Esophagus (tissue), 2 donors: Measurements from ENCODE around the gene MLLT3. TPM values are rescaled to one million over a fixed set of nuclear protein-coding genes. Genes with fewer than 3 reads are reported as not detected.

ENCODE experiments used
- H3K27ac ChIP-seq, 2 donors: one replicate each; pipeline ENCODE4 v1.5.1; 2013; ENCODE audit warnings: low read depth in 2 of 2, mild to moderate bottlenecking in 2 of 2, inconsistent platforms in 1 of 2, low read length in 1 of 2, moderate library complexity in 1 of 2
- H3K27me3 ChIP-seq, 2 donors: one replicate each; pipeline ENCODE4 v1.6.1; 2013; ENCODE audit warnings: low read length in 2 of 2, control low read depth in 1 of 2, mild to moderate bottlenecking in 1 of 2; ENCODE audit not compliant: insufficient read depth in 2 of 2, control insufficient read depth in 1 of 2
- H3K36me3 ChIP-seq, 2 donors: one replicate each; pipeline ENCODE4 v1.6.1; 2013; ENCODE audit warnings: low read length in 1 of 2; ENCODE audit not compliant: control insufficient read depth in 2 of 2, insufficient read depth in 2 of 2
- H3K4me1 ChIP-seq, 2 donors: one replicate each; pipeline ENCODE4 v1.6.1; 2013; ENCODE audit warnings: low read length in 1 of 2; ENCODE audit not compliant: control insufficient read depth in 2 of 2, insufficient read depth in 2 of 2
- H3K4me3 ChIP-seq, 2 donors: one replicate each; pipeline ENCODE4 v1.5.1; 2013; ENCODE audit warnings: low read length in 2 of 2, mild to moderate bottlenecking in 2 of 2, low read depth in 1 of 2, moderate library complexity in 1 of 2
- H3K9me3 ChIP-seq, 2 donors: one replicate each; pipeline ENCODE4 v1.6.1; 2013; ENCODE audit warnings: mild to moderate bottlenecking in 2 of 2, low read depth in 1 of 2, low read length in 1 of 2, moderate library complexity in 1 of 2; ENCODE audit not compliant: control insufficient read depth in 2 of 2, insufficient read depth in 1 of 2
- WGBS, 2 donors: extraction: QIAGEN DNeasy Blood & Tissue Kit; methylation state at CpG; one replicate each; pipeline ENCODE4 v1.1.7; 2013; 5-methylcytosine and 5-hydroxymethylcytosine counted together
- polyA plus RNA-seq, 2 donors: library from polyadenylated mRNA; stranded (reverse); fragments of 200-250 nt; gene quantifications; one replicate each; pipeline ENCODE4 v1.2.3, GENCODE V29; 2013
- donor health status: healthy with polysubstance abuse.
- donor health status: Bipolar disorder and iron deficiency.

Gene MLLT3
- polyA plus RNA-seq, 2 donors = 4.6 to 5.0 TPM

DNA sequence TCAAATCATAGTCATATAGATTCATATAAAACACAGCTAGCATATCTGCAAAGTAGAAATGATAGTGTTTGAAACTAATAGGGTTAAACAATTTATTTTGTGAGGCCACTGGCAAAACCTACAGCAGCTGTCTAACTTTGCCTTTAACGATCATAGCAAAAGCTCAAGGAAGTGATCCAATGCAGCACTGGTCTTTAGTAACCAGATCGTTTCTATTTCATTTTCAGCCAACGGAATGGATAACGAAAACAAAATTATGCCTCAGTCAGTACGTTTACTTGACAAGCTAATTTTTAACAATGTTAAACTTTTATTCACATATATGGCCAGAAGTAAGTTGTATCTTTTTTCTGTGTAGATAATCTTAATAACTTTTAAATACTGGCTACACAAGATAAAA is 17.7 kb downstream of the MLLT3 start:
- Histone ChIP-seq H3K27me3 (no peaks in the 10 kb centered on the region), H3K4me1 (no peaks in the 10 kb centered on the region), H3K9me3 (no peaks in the 10 kb centered on the region), H3K36me3 (no peaks in the 10 kb centered on the region), H3K27ac (no peak overlapping the region), H3K4me3 (no peak overlapping the region)
- WGBS, 2 donors = 17 to 25% methylated on average over 5 of the region's 5 CpGs

DNA sequence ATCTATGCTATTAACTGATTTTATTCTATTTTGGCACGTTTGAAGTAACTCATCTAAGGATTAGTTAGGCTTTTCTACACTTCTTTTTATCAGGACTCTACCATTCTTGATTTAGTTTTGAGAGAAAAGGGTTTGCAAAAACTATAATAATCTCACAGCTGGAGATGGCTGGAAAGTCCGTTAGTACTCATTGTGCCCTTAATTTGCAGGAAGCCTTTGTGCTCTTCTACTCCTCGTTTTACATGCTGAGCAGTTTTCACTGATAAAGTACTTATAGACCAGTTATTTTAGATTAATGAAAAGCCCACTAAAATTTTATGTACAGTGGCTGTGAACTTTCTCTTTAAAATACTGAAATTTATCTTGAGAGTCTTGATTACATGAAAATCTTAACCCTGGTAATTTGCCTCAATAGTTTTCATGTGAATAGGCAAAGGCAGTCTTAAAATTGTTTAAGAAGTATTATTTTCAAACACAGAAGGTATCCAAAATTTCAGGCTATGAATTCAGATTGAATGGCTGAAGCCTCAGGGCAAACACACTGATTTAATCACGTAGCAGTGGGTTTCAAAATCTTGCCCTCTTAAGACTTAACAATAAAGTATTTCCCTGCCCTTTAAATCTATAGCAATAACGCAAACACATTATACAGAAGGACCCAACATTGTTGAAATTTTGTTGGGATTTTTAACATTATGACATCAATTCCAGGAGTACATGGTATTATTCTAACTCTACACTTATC is 18.6 kb downstream of the MLLT3 start:
- no peaks in the 10 kb centered on the region for H3K4me1 ChIP-seq
- H3K27ac ChIP-seq = no peak overlapping the region
- 67% methylated on average over 5 of the region's 5 CpGs for WGBS, 2 donors

DNA sequence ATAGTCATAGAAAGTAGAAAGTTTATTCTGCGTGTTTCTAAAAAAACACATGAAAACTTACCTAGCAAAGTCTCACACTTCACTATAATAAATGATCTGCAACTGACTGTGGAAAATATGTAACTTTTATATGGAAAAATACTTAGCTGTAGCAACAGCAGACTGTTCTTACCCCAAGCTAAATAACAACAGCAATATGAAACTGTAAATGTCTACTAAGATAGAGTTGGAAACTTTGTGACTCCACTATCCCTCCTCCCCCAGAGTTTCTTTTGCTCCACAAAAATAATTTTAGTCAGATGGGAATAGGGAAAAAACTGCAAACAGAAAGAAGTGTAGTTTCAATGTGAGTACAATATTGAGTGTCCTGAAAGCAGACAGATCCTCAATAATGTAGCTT is 21.0 kb downstream of the MLLT3 start:
- no peak overlapping the region for H3K27ac ChIP-seq
- no peaks in the 10 kb centered on the region for H3K36me3 ChIP-seq

More for the DNA sequence above, 18.6 kb downstream of the MLLT3 start:
- Histone ChIP-seq H3K36me3 (no peaks in the 10 kb centered on the region), H3K27me3 (no peaks in the 10 kb centered on the region), H3K9me3 (no peaks in the 10 kb centered on the region), H3K4me3 (no peak overlapping the region)

GRCh38 chr9:20599195-20599594 is 23.1 kb downstream of the MLLT3 start:
- WGBS, 2 donors = 58 to 77% methylated on average over 3 of the region's 3 CpGs
- H3K36me3 ChIP-seq = no peaks in the 10 kb centered on the region
- no peaks in the 10 kb centered on the region for H3K4me1 ChIP-seq

More for the DNA sequence above, 21.0 kb downstream of the MLLT3 start:
- Histone ChIP-seq H3K9me3 (no peaks in the 10 kb centered on the region), H3K27me3 (no peaks in the 10 kb centered on the region), H3K4me1 (no peaks in the 10 kb centered on the region), H3K4me3 (no peak overlapping the region)
- WGBS, 2 donors = 86 to 93% methylated on average over 1 of the region's 1 CpG

GRCh38 chr9:20598367-20598766 is 23.9 kb downstream of the MLLT3 start:
- no peak overlapping the region for H3K4me3 ChIP-seq
- H3K9me3 ChIP-seq = no peaks in the 10 kb centered on the region
- 97 to 99% methylated on average over 1 of the region's 1 CpG for WGBS, 2 donors
- H3K27me3 ChIP-seq = no peaks in the 10 kb centered on the region
- H3K36me3 ChIP-seq = no peaks in the 10 kb centered on the region
- H3K4me1 ChIP-seq = no peaks in the 10 kb centered on the region
- H3K27ac ChIP-seq = no peak overlapping the region

More at GRCh38 chr9:20599195-20599594, 23.1 kb downstream of the MLLT3 start:
- Histone ChIP-seq H3K4me3 (no peak overlapping the region), H3K9me3 (no peaks in the 10 kb centered on the region), H3K27ac (no peak overlapping the region), H3K27me3 (no peaks in the 10 kb centered on the region)

- H3K36me3 ChIP-seq = no peaks in the 10 kb centered on the region
- H3K27me3 ChIP-seq = no peaks in the 10 kb centered on the region
- no peaks in the 10 kb centered on the region for H3K4me1 ChIP-seq
- H3K9me3 ChIP-seq = no peaks in the 10 kb centered on the region
- H3K4me3 ChIP-seq = no peak overlapping the region
- no peak overlapping the region for H3K27ac ChIP-seq
These were observed 24.4 kb downstream of the MLLT3 start for GRCh38 chr9:20597862-20598261.

DNA sequence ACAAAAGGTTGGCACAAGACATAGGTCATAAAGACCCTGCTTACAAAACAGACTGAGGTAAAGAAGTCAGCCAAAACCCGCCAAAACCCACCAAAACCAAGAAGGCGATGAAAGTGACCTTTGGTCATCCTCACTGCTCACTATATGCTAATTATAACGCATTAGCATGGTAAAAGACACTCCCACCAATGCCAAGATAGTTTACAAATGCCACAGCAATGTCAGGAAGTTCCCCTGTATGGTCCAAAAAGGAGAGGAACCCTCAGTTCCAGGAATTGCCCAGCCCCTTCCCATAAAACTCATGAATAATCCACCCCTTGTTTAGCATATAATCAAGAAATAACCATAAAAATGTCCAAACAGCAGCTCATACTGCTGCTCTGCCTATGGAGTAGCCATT is 27.7 kb downstream of the MLLT3 start:
- H3K27ac ChIP-seq = no peak overlapping the region
- H3K4me1 ChIP-seq = no peaks in the 10 kb centered on the region
- no peaks in the 10 kb centered on the region for H3K9me3 ChIP-seq
- H3K4me3 ChIP-seq = no peak overlapping the region
- no peaks in the 10 kb centered on the region for H3K27me3 ChIP-seq
- H3K36me3 ChIP-seq = no peaks in the 10 kb centered on the region
- WGBS, 2 donors = 83 to 85% methylated on average over 3 of the region's 3 CpGs

- no peaks in the 10 kb centered on the region for H3K4me1 ChIP-seq
- H3K36me3 ChIP-seq = no peaks in the 10 kb centered on the region
- no peaks in the 10 kb centered on the region for H3K27me3 ChIP-seq
- no peaks in the 10 kb centered on the region for H3K9me3 ChIP-seq
- H3K4me3 ChIP-seq = no peak overlapping the region
- no peak overlapping the region for H3K27ac ChIP-seq
- 32 to 39% methylated on average over 2 of the region's 2 CpGs for WGBS, 2 donors
These were observed 28.8 kb downstream of the MLLT3 start for GRCh38 chr9:20593537-20593936.

DNA sequence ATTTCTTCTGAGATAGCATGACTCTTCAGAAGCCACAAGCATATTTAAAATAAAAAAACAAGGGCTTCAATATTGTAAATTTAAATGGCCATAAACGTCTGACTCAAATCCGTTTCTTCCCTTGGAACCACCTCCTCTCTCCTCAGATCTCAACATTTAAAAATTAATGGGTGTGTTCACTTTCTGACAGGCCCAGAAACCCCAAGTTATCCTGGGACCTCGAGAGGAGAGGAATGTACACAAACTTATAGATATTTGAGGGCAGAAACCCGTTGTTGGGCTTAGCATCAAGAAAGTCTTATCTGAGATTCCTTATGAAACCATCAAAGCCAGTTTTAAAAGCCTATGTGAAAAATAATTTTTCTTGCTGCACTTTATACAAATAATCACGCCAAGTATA is 29.2 kb downstream of the MLLT3 start:
- Histone ChIP-seq H3K4me1 (no peaks in the 10 kb centered on the region), H3K4me3 (no peak overlapping the region), H3K27me3 (no peaks in the 10 kb centered on the region), H3K36me3 (no peaks in the 10 kb centered on the region), H3K27ac (no peak overlapping the region), H3K9me3 (no peaks in the 10 kb centered on the region)
- 69 to 70% methylated on average over 5 of the region's 5 CpGs for WGBS, 2 donors

- H3K27me3 ChIP-seq = no peaks in the 10 kb centered on the region
- no peaks in the 10 kb centered on the region for H3K36me3 ChIP-seq
- H3K9me3 ChIP-seq = no peaks in the 10 kb centered on the region
- H3K4me3 ChIP-seq = no peak overlapping the region
- H3K27ac ChIP-seq = no peak overlapping the region
- 68 to 78% methylated on average over 1 of the region's 1 CpG for WGBS, 2 donors
- no peaks in the 10 kb centered on the region for H3K4me1 ChIP-seq
These were observed 29.6 kb downstream of the MLLT3 start for GRCh38 chr9:20592673-20593072.
